WI38 (cell line): Measurements from ENCODE around the gene BASP1.

Experiments
- H3K4me3 ChIP-seq: 2 replicates; pipeline ENCODE4 v1.5.1; 2011; ENCODE audit warnings: low read depth, mild to moderate bottlenecking, control low read depth, low read length
- TF ChIP-seq, protein P1 (sequence below): IDR thresholded peaks from 2 replicates; pipeline ENCODE4 v1.5.1; 2012; ENCODE audit warnings: low read depth, mild to moderate bottlenecking, control low read depth, low read length

BASP1 gene

DNA sequence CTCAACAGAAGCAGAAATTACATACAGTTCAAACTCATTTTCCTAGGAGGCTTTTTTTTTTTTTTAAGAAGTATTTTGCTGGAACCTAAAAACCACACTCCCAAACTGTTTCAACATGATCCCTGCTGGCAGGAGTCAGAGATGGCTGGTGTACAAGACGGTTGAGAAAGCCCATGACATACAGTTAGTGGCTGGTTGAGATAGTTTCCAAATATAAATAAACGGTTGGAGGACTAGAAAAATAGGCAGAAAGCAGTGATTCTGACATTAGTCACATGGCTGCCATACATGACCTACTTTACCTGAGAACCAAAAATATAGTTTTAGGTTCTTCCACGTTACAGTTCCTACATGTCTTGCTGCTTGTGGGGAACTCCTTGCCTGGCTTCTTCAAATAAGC lies 31.7 kb upstream of the BASP1 start:
- no peak overlapping the region for H3K4me3 ChIP-seq
- TF ChIP-seq, protein P1, sequence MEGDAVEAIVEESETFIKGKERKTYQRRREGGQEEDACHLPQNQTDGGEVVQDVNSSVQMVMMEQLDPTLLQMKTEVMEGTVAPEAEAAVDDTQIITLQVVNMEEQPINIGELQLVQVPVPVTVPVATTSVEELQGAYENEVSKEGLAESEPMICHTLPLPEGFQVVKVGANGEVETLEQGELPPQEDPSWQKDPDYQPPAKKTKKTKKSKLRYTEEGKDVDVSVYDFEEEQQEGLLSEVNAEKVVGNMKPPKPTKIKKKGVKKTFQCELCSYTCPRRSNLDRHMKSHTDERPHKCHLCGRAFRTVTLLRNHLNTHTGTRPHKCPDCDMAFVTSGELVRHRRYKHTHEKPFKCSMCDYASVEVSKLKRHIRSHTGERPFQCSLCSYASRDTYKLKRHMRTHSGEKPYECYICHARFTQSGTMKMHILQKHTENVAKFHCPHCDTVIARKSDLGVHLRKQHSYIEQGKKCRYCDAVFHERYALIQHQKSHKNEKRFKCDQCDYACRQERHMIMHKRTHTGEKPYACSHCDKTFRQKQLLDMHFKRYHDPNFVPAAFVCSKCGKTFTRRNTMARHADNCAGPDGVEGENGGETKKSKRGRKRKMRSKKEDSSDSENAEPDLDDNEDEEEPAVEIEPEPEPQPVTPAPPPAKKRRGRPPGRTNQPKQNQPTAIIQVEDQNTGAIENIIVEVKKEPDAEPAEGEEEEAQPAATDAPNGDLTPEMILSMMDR = no peak

GRCh38 chr5:17186256-17186655 lies 31.2 kb upstream of the BASP1 start:
- no peak overlapping the region for H3K4me3 ChIP-seq
- TF ChIP-seq, protein P1 = no peak

GRCh38 chr5:17187011-17187785 lies 30.2 kb upstream of the BASP1 start:
- TF ChIP-seq, protein P1 = no peak
- H3K4me3 ChIP-seq = no peak overlapping the region

DNA sequence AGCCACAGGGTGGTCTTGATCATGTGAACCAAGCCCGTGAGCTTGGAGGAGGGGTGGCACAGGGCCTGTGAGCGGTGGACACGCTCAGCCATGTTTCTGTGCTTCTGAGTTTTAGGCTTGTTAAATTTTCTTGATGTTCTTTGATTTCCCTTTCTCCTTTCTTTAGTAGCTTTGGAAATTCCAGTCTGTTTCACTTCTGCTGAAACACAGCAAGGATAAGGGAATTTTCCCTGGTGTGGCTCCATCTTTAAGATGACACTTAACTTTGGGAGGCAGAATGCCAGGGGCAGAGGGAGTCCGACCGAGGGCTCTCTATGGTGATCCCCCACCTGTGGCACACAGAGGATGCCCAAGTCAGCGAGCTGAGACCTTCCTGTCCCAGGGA lies 29.7 kb upstream of the BASP1 start:
- TF ChIP-seq, protein P1 = no peak
- no peak overlapping the region for H3K4me3 ChIP-seq

- no peak overlapping the region for H3K4me3 ChIP-seq
These were observed 27.9 kb upstream of the BASP1 start for GRCh38 chr5:17189381-17190036.

GRCh38 chr5:17190242-17190778 lies 27.1 kb upstream of the BASP1 start:
- no peak overlapping the region for H3K4me3 ChIP-seq
- TF ChIP-seq, protein P1 = peak; percentile 32; the same call in 1 of the 2 replicates

More at GRCh38 chr5:17189381-17190036, 27.9 kb upstream of the BASP1 start:
- TF ChIP-seq, protein P1 = peak; percentile 49
